Measurements from ENCODE around the gene ERN1. TPM values are rescaled to one million over a fixed set of nuclear protein-coding genes. Genes with fewer than 3 reads are reported as not detected.
"Not testable (repeated sequence)": the region's sequence is repeated elsewhere in the genome, so short reads cannot be mapped to it uniquely, and the experiment has no call there.

The ERN1 gene
- total RNA-seq, 1 donor from 2014 or later: 22.1 TPM

- no peak for FAIRE-seq
- Histone ChIP-seq H3K27me3 (ENCODE audit: control insufficient read depth, insufficient read depth, low read length) (no peaks in the 10 kb centered on the region), H3K36me3 (ENCODE audit: control insufficient read depth, insufficient read depth, low read length) (no peaks in the 10 kb centered on the region), H3K4me3 (ENCODE audit: low read depth, low read length) (peak within 1 kb of the TSS; percentile 19)
- no peak for TF ChIP-seq CTCF (IDR thresholded peaks at IDR 0.05; ENCODE audit: insufficient read depth, low read length, severe bottlenecking)
- DNase-seq (ENCODE audit: low read depth): no peak
Observed at GRCh38 chr17:64020056-64020766, 109.7 kb downstream of the ERN1 start, which contains the start of gene ICAM2. ICAM2 (minus strand) TSS chr17:64020633; CDS start chr17:64006691, 13,942 bp downstream.

GRCh38 chr17:64019551-64019961, 110.4 kb downstream of the ERN1 start:
- not testable (repeated sequence) for H3K4me3 ChIP-seq (ENCODE audit: low read depth, low read length); DNase-seq (ENCODE audit: low read depth); H3K27me3 ChIP-seq (ENCODE audit: control insufficient read depth, insufficient read depth, low read length); H3K36me3 ChIP-seq (ENCODE audit: control insufficient read depth, insufficient read depth, low read length); FAIRE-seq

DNA sequence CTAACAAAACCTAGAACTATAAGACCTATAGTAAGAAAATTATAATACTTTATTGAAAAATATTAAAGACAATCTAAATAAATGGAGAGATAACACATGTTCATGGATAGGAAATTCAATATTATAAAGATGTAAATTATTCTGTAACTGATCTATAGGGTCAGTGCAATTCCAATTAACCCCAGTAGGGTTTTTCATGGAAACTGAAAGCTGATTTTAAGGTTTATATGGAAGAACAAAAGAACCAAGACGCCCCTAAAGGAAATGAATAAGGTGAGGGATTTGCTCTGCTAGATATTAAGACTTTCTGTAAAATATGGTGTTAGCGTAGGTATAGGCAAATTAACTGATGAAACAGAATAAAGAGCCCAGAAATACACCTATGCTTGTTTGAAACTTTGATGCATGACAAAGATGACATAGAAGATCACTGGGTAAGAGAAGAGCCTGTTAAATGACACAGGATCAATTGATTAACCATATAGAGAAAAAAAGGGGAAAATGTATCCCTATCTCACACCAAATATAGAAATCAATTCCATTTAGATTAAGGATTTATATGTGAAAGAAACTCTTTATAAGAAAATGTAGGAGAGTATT, 112.5 kb downstream of the ERN1 start:
- no peak for DNase-seq (ENCODE audit: low read depth)
- no peak for TF ChIP-seq CTCF (IDR thresholded peaks at IDR 0.05; ENCODE audit: insufficient read depth, low read length, severe bottlenecking)
- Histone ChIP-seq H3K27me3 (ENCODE audit: control insufficient read depth, insufficient read depth, low read length) (no peaks in the 10 kb centered on the region), H3K4me3 (ENCODE audit: low read depth, low read length) (no peak overlapping the region), H3K36me3 (ENCODE audit: control insufficient read depth, insufficient read depth, low read length) (no peaks in the 10 kb centered on the region)
- no peak for FAIRE-seq

GRCh38 chr17:64016974-64017373, 113.0 kb downstream of the ERN1 start:
- TF ChIP-seq CTCF (IDR thresholded peaks at IDR 0.05; ENCODE audit: insufficient read depth, low read length, severe bottlenecking): no peak
- FAIRE-seq (no peak), DNase-seq (ENCODE audit: low read depth) (no peak)
- Histone ChIP-seq H3K27me3 (ENCODE audit: control insufficient read depth, insufficient read depth, low read length) (no peaks in the 10 kb centered on the region), H3K36me3 (ENCODE audit: control insufficient read depth, insufficient read depth, low read length) (no peaks in the 10 kb centered on the region), H3K4me3 (ENCODE audit: low read depth, low read length) (no peak overlapping the region)

DNA sequence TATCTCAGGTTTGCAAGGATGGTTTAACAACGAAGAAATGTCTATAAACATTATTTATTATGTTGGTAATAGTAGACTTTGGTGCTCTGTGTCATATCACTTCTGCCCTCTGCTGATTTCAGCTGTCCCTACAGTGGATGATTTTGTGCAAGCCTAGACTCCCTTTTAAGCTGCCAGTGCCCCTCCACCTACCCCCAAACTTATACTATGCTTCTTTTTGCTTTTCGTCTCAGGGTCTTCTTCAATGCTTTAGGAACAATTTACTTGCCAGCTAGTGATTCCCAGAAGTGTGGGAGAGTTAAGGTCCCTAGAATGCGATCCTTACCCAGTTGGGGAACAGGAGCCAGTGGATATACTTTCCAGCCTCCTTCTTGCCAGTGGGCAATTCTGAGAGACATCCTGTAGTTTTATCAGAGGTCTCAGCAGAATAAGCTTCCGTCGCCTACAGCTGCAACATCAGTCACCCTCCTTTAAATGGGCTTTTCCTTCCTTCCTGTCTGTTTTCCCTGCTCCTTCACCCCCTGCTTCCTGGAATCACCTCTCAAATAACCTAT, 113.6 kb downstream of the ERN1 start:
- Histone ChIP-seq H3K36me3 (ENCODE audit: control insufficient read depth, insufficient read depth, low read length) (no peaks in the 10 kb centered on the region), H3K4me3 (ENCODE audit: low read depth, low read length) (no peak overlapping the region), H3K27me3 (ENCODE audit: control insufficient read depth, insufficient read depth, low read length) (no peaks in the 10 kb centered on the region)
- no peak for FAIRE-seq
- no peak for DNase-seq (ENCODE audit: low read depth)
- TF ChIP-seq CTCF (IDR thresholded peaks at IDR 0.05; ENCODE audit: insufficient read depth, low read length, severe bottlenecking): no peak

DNA sequence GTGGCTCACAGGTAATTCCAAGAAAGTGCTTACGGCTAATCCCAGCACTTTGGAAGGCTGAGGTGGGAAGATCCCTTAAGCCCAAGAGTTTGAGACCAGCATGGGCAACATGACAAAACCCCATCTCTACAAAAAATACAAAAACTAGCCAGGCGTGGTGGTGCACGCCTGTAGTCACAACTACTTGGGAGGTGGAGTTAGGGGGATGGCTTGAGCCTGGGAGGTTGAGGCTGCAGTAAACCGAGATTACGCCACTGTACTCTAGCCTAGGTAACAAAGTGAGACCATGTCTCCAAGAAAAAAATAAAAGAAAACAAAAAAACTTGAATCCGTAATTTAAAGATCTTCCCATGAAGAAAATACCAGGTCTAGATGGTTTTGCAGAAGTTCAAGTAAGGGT, 114.5 kb downstream of the ERN1 start:
- FAIRE-seq (no peak), DNase-seq (ENCODE audit: low read depth) (no peak)
- TF ChIP-seq CTCF (IDR thresholded peaks at IDR 0.05; ENCODE audit: insufficient read depth, low read length, severe bottlenecking): no peak
- H3K27me3 ChIP-seq (ENCODE audit: control insufficient read depth, insufficient read depth, low read length): no peaks in the 10 kb centered on the region
- H3K36me3 ChIP-seq (ENCODE audit: control insufficient read depth, insufficient read depth, low read length): no peaks in the 10 kb centered on the region
- H3K4me3 ChIP-seq (ENCODE audit: low read depth, low read length): no peak overlapping the region
